ENCODE data around the gene DLAT. TPM values are rescaled to one million over a fixed set of nuclear protein-coding genes. Genes with fewer than 3 reads are reported as not detected.

DLAT gene

GRCh38 chr11:112106070-112106469 is 80.9 kb downstream of the DLAT start:
- Histone ChIP-seq H3K23ac (ENCODE audit: low read length) (no peak overlapping the region), H3K79me2 (ENCODE audit: control insufficient read depth, insufficient read depth, low read length) (no peaks in the 10 kb centered on the region), H4K5ac (ENCODE audit: low read length) (no peak overlapping the region), H3K4me2 (ENCODE audit: low read length) (no peak overlapping the region), H3K4ac (ENCODE audit: low read depth, low read length) (no peak overlapping the region), H2BK15ac (replicated peaks; ENCODE audit: low read depth) (no peak overlapping the region), H3K18ac (ENCODE audit: low read length) (no peak overlapping the region), H3K4me1 (ENCODE audit: control insufficient read depth, low read depth, low read length) (no peaks in the 10 kb centered on the region), H3K36me3 (ENCODE audit: control insufficient read depth, insufficient read depth, low read length) (no peaks in the 10 kb centered on the region), H3K27me3 (ENCODE audit: insufficient read depth, low read length, poor library complexity) (no peaks in the 10 kb centered on the region), H3K79me1 (ENCODE audit: low read length) (no peaks in the 10 kb centered on the region), H2AK5ac (ENCODE audit: low read length) (no peak overlapping the region), H2BK120ac (ENCODE audit: low read depth, low read length) (no peak overlapping the region), H2BK5ac (ENCODE audit: low read length) (no peak overlapping the region), H3K4me3 (ENCODE audit: low read length) (no peak overlapping the region), H3K9ac (ENCODE audit: low read length) (no peak overlapping the region), H3K27ac (ENCODE audit: low read depth, low read length) (no peak overlapping the region), H3K56ac (ENCODE audit: low read length) (no peak overlapping the region), H4K8ac (ENCODE audit: low read depth, low read length) (no peak overlapping the region)
- no CpG with 5 or more reads among the region's 8 CpGs for WGBS (ENCODE audit: extremely low coverage, insufficient coverage, low lambda C conversion rate)
- no peak for DNase-seq

Small RNA genes within 50 kb of the gene (small RNA-seq; reads per million reads assigned to genes)
- gene AP000907.3 (ENCODE audit: insufficient read depth): not detected
- not detected for gene RNU6-893P (ENCODE audit: insufficient read depth)
